OCI-LY3 (cell line): ENCODE measurements around the gene INTS11.

Experiments
- CTCF ChIP-seq: fragments of 200-600, 300-600 bp; sonication (generic); IDR thresholded peaks from 2 replicates; pipeline ENCODE4 v1.5.1; 2014; ENCODE audit warnings: antibody characterized with exemption, low read length, low read depth
- EZH2phosphoT487 ChIP-seq: fragments of 200-600 bp; shearing (Covaris generic); IDR thresholded peaks from 2 replicates; pipeline ENCODE4 v1.6.1; 2018; ENCODE audit warnings: antibody characterized with exemption, mixed run types, low read depth

- no peak for TF ChIP-seq CTCF
- TF ChIP-seq EZH2phosphoT487: no peak
Measured at GRCh38 chr1:1348420-1349255, 24.2 kb upstream of the INTS11 start.
